Mononuclear cell (primary cell): Measurements from ENCODE around the gene POMP. TPM values are rescaled to one million over a fixed set of nuclear protein-coding genes. Genes with fewer than 3 reads are reported as not detected.

Experiments
- H3K27me3 ChIP-seq: 2 replicates; pipeline ENCODE4 v1.6.0; 2011; ENCODE audit warnings: low read length, control low read depth; ENCODE audit not compliant: insufficient read depth
- H3K4me1 ChIP-seq: 2 replicates; pipeline ENCODE4 v1.5.1; 2011; ENCODE audit warnings: mild to moderate bottlenecking, low read length, control low read depth; ENCODE audit not compliant: insufficient read depth
- H3K4me3 ChIP-seq: 2 replicates; pipeline ENCODE4 v1.5.1; 2011; ENCODE audit warnings: mild to moderate bottlenecking, low read length, moderate library complexity
- H3K9me3 ChIP-seq: 2 replicates; pipeline ENCODE4 v1.5.1; 2011; ENCODE audit warnings: low read depth, mild to moderate bottlenecking, control low read depth, low read length
- total RNA-seq: library from RNA; depleted of rRNA; stranded (reverse); fragments of >200 nt; gene quantifications from one replicate; pipeline ENCODE4 v1.2.3, GENCODE V29; 2012

The POMP gene
- total RNA-seq, 1 donor = 41.2 TPM

DNA sequence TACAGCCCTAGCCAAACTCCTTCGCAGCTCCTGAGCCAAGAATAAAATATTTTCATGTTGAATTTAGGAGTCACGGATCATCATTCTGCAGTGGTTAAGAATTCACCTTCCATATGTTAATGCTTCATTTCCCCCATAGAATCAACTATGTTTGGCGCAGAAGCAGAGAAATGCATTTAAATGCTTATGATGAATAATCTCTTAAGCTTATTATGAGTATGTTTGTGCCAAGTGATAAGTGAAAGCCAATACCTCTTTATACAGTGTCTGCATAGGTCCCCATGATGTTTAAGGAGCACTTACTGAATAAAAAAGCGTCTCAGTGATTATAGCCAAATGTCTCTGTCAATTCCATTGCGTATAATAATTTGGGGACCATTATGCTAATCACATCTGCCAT, 32.7 kb upstream of the POMP start:
- Histone ChIP-seq H3K27me3 (no peaks in the 10 kb centered on the region), H3K4me1 (peaks cover 49% of the 10 kb centered on the region)

DNA sequence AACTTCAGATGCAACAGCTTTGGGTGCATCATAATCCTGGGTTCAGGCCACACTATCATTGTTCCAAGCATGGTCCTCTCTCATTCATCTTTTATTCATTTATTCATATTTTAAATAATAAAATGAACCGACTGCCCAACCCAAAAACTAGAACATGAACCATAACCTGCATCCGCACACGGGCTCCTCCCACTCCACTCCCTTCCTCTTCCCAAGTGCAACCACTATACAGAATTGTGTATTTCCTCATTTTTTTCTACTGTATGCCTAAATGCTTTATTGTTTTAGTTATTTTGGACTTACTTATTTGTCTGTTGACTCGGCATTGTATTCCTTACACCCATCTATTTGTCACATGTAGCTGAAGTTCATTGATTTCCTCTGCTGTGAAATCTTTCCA, 30.7 kb upstream of the POMP start:
- H3K4me3 ChIP-seq = no peak overlapping the region
- peaks cover 29% of the 10 kb centered on the region for H3K4me1 ChIP-seq
- no peaks in the 10 kb centered on the region for H3K9me3 ChIP-seq
- no peaks in the 10 kb centered on the region for H3K27me3 ChIP-seq

More for the DNA sequence above, 32.7 kb upstream of the POMP start:
- Histone ChIP-seq H3K9me3 (no peaks in the 10 kb centered on the region), H3K4me3 (no peak overlapping the region)

DNA sequence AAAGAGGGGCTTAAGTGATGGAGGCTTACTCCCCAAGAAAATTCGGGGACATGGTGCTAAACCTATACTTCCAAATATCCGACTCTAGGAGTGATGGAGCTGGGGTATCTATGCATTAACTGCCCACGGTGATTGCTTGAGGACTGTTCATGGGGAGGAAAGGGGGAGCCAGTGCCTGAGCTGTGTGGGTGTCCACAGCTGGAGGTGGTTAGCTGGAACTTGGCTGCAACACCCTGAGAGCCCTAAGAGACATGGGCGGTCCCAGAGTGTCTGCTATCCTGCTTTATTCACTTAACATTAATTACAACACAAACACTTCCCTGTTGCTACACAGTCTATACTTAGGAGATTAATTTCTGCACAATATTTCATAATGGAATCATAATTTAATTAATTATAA, 28.1 kb upstream of the POMP start:
- Histone ChIP-seq H3K4me1 (peaks cover 14% of the 10 kb centered on the region), H3K4me3 (no peak overlapping the region), H3K9me3 (no peaks in the 10 kb centered on the region), H3K27me3 (peaks cover 7% of the 10 kb centered on the region)

DNA sequence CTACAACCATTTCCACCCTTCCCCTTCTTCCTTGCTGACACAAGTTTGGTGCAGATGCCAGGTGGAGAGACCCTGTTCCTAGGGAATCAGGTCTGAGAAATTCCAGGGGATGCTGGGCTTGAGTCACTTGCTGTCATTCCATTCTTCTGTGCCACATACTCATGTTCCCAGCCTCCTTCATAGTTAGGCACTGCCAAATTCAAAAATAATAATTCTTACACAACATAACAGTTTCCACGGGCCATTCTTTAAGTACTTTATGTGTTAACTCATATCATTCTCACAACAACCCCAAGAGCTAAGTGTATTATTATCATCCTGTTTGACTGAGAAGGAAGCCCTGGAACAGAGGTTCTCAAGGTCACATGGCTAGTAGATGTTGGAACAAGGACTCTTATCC, 27.1 kb upstream of the POMP start:
- Histone ChIP-seq H3K4me1 (peaks cover 19% of the 10 kb centered on the region), H3K27me3 (peaks cover 7% of the 10 kb centered on the region), H3K9me3 (no peaks in the 10 kb centered on the region), H3K4me3 (no peak overlapping the region)

DNA sequence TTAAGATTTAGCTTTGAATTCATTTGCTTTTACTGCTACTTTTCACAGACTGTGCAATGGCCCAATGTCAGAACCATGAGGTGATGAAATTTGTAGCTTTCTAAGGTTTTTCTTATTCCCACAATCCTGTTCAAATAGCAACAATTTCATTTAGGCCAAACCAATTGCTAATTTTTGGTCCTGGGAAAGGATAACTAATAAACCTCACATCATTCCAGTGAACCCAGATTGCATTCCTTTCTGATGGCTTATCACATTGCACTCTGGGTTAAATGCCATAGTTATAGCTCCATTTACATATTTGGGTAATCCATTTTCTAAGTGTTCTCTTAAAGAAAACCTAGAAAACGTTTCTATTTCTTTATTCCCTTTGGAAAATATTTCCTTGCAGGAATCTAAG, 22.9 kb upstream of the POMP start:
- Histone ChIP-seq H3K9me3 (no peaks in the 10 kb centered on the region), H3K4me3 (no peak overlapping the region), H3K27me3 (peaks cover 12% of the 10 kb centered on the region), H3K4me1 (peaks cover 14% of the 10 kb centered on the region)

DNA sequence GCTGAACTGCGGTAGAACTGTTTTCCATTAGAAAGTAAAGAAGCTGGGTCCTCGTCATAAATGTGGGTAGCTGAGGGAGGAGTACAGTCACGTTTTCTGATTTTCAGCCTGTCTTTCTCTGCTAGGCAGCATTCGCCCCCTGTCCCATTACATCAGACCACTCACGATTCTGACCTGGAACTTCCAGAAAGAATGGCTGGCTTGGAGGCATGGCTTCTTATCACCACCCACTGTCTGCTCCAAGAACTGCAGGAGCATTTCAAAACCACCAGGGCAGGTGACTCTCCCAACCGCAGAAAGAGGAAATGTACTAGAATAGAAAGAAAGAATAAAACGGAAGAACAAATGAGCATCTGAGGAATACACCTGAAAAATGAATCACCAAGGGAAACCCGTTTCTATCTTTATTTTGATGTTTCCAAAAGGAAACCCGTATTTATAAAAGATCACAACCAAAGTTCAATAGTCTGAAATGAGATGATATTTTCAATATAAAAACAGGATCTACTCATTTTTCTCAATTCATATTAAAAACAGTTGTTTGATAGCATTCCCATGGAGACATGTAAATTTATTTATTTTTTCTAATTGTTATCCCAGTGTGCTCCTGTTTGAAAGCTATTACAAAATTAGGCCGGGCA, 22.1 kb upstream of the POMP start:
- Histone ChIP-seq H3K27me3 (peaks cover 12% of the 10 kb centered on the region), H3K4me1 (peaks cover 14% of the 10 kb centered on the region), H3K9me3 (no peaks in the 10 kb centered on the region), H3K4me3 (no peak overlapping the region)

DNA sequence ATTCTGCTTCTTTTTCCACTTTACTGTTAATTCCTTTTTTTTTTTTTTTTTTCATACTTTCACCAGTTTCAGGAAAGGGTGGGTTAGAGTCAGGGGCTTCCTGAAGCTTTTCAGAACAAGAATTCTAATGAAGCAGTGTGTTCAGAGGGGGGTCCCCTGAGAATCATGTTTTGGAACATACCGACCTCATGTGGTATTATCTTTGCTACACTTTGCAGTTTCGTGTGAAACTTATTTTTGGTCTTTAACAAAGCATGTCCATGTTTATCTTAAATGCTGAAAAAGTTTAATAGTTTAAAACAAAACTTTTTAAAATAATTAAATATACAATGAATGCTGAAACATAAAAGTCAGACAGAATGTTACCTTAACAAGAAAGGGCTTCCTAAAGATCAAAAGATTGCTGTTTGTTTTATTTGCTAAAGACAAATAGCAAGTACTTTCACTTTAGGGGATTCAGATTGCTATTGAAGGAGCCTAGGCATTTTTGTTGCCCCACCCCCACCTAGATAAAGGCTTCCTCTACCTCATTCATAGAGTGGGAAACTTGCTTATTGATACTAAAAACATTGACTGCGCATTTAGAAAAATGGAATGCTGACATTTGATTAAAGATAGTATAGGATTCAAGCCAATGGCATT, 21.1 kb upstream of the POMP start:
- Histone ChIP-seq H3K4me3 (no peak overlapping the region), H3K4me1 (peaks cover 14% of the 10 kb centered on the region), H3K27me3 (peaks cover 12% of the 10 kb centered on the region), H3K9me3 (no peaks in the 10 kb centered on the region)

DNA sequence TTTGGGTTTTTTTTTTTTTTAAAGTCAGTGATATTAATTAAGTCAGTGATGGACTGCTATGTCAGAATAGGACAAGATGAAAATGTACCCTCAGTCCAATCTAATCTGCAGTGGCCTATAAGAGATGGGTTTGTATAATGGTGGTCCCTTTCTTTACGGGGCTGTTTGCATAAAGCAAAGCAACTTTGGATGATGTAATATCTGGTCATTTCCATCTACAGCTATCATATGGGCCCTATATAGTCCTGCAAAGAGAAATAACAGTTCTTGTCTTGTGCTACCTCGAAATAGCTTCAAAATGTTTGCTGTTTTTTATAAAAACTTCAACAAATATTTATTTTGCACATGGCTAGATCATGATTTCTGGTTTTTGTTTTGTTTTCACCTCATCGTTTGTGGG, 20.2 kb upstream of the POMP start:
- peaks cover 14% of the 10 kb centered on the region for H3K4me1 ChIP-seq
- no peaks in the 10 kb centered on the region for H3K9me3 ChIP-seq
- H3K4me3 ChIP-seq = no peak overlapping the region
- peaks cover 12% of the 10 kb centered on the region for H3K27me3 ChIP-seq

DNA sequence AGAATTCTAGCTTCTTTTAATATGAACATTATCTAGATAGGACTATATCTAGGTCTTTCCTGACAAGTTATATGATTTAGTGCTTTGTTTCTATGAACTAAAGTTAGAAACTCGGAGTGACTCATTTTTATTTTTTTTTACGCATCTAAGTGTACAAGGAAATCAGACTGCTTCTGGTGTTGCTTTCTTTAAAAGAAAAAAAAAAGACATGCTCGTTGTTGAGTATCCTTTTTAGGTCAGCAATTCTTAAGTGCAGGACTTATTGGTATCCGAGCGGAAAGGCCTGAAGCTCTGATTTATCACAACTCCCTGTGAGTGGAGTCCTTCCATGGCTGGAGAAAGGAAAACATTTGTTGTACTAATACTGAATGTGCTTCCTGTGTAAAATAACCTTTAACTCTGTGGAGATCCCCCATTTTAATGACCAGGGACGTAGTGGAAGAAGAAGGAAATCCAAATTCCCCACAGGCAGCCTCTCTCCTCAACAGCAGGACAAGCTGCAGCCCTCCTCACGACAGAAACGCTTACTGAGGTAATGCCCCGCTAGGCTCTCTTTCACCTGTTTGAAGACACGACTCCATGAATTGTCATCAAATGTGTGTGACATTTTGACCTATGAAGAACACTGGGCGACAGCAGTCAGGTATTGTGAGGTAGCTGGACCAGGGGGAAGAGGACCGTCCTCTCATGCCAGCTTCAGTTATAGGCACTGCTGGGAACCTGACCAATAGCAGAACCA, 17.9 kb upstream of the POMP start:
- peaks cover 5% of the 10 kb centered on the region for H3K27me3 ChIP-seq
- H3K9me3 ChIP-seq = no peaks in the 10 kb centered on the region

DNA sequence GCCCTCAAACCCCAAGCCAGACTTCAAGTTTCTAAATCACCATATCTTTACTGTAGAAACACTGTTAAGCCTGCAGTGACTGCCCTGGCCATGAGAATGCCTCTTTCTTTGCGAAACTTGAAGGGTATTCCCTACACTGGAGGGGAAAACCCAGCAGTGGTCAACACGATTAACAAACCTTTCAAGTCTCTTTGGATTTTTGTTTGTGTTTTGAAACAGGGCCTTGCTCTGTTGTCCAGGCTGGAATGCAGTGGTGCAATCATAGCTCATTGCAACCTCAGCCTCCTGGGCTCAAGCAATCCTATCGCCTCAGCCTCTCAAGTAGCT, 17.4 kb upstream of the POMP start:
- no peaks in the 10 kb centered on the region for H3K9me3 ChIP-seq
- H3K27me3 ChIP-seq = peaks cover 5% of the 10 kb centered on the region
- H3K4me3 ChIP-seq = no peak overlapping the region
- peaks cover 12% of the 10 kb centered on the region for H3K4me1 ChIP-seq

More for the DNA sequence above, 17.9 kb upstream of the POMP start:
- Histone ChIP-seq H3K4me1 (peaks cover 14% of the 10 kb centered on the region), H3K4me3 (no peak overlapping the region)

DNA sequence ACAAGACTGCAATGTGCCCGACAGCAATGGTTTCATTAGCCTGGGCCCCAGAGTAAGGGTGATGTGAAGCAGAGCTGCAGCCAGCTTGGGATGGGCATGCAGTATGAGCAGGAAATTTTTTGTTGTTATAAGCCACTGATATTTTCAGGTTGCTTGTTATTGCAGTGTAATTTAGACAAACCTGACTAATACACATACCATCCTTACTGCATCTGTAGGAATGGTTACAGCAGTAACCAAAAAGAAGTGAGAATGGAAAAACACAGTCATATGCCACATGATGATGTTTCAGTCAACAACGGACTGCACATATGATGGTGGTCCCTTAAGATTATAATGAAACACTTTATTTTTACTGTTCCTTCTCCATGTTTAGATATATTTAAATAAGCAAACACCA, 8.6 kb upstream of the POMP start:
- Histone ChIP-seq H3K4me3 (no peak overlapping the region), H3K9me3 (no peaks in the 10 kb centered on the region), H3K4me1 (no peaks in the 10 kb centered on the region), H3K27me3 (no peaks in the 10 kb centered on the region)

DNA sequence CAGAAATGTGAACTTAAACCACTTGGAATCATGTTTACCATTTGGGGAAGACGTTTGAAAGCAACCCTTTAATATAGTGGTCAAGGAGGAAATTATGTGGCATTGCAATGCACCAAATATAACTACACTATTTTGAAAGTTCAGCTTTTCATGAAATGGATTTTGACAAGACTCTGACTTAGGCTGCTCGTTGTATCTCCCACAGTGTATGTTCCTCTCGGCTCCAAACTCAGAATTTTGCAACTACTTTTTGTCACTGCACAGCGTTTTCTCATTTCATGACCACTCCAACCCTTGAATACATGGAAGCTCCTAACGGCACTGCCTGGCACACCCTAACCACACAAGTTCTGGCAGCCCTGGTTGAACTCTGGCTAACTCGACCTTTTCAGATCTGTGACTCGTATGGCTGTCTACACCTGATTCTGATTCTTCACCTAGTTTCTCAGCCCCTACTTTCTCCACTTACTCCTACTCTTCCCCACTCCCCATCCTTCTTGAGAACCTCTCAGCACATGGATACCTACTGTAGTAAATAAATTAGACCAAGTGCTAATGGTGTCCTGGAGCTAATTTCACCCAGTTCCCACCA, 7.0 kb upstream of the POMP start:
- H3K4me1 ChIP-seq = peaks cover 2% of the 10 kb centered on the region
- H3K4me3 ChIP-seq = no peak overlapping the region
- no peaks in the 10 kb centered on the region for H3K27me3 ChIP-seq
- H3K9me3 ChIP-seq = no peaks in the 10 kb centered on the region

DNA sequence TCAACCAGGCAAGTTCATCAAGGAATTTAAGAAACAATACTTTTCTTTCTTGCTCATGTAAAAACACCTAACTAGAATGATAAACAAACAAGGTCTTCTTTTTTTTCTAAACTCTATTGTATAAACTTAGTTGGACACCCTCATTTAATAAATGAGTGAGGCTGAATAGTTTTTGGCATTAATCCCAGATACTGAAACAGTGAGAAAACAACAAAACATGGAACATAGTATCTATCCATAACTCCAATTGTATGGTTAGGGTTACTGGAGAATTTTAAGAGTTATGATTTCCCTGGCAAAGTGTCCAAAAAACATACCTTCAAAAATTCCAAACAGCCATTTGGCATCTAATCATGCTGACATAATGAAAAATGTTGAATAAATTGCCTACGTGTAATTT, 5.8 kb upstream of the POMP start:
- Histone ChIP-seq H3K4me1 (peaks cover 14% of the 10 kb centered on the region), H3K4me3 (no peak overlapping the region), H3K9me3 (no peaks in the 10 kb centered on the region), H3K27me3 (no peaks in the 10 kb centered on the region)

DNA sequence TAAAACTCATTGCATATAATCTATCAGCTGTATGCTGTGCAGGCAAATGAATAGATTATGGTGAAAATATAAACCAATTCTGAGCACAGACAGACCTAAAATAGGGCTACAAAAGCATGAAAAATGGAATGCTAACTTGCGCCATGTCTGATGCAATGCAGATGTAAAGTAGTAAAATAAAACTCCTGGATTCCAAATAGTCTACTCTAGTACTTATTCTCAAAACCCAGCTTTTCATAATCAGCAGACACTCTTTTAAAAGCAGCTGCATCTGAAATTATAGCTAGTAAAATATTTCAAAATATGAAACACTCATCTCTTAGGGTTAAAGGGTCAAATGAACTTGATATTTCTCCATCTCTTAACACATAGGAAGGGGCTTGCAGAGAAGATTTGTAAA, 4.7 kb upstream of the POMP start:
- H3K27me3 ChIP-seq = no peaks in the 10 kb centered on the region

DNA sequence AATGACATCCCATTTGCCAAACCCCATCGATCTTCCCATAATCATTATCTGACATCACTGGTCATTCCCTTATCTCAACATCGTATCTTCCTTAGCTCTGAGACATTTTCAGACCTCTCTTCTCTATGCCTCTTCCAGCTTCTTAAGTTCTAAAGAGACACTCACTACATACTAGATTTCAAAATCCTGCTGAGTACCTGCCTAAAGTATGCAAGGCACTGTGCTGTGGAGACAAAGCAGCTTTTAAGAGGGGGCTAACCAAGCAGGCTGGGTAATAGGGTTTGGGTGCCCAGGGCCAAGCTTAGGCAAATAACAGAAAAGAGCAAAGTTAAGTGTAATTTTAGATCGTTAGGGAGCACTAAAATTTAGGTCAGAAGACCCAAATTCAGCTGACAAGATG, 3.4 kb upstream of the POMP start:
- H3K27me3 ChIP-seq = no peaks in the 10 kb centered on the region
- H3K4me3 ChIP-seq = no peak overlapping the region
- H3K9me3 ChIP-seq = no peaks in the 10 kb centered on the region
- H3K4me1 ChIP-seq = peaks cover 28% of the 10 kb centered on the region

More for the DNA sequence above, 4.7 kb upstream of the POMP start:
- no peak overlapping the region for H3K4me3 ChIP-seq
- H3K4me1 ChIP-seq = peaks cover 18% of the 10 kb centered on the region
- no peaks in the 10 kb centered on the region for H3K9me3 ChIP-seq
